Testis (tissue), 2 donors: ENCODE results near the gene TMEM132A.

Experiments used
- CTCF ChIP-seq, 3 experiments: fragments of 450-650 bp in 2 of 3; fragments of 200-600 bp in 1 of 3; sonication (generic) in 1 of 3; IDR thresholded peaks; one replicate each; pipeline ENCODE4 v1.5.1; 2016 to 2019; ENCODE audit warnings: antibody characterized with exemption in 3 of 3, mild to moderate bottlenecking in 2 of 3, moderate library complexity in 1 of 3
- POLR2A ChIP-seq: fragments of 450-650 bp; IDR thresholded peaks from one replicate; pipeline ENCODE4 v1.6.1; 2017; ENCODE audit warnings: antibody characterized with exemption, mild to moderate bottlenecking, moderate library complexity

- TF ChIP-seq POLR2A (no peak), CTCF (IDR thresholded peaks at IDR 0.05) (no peak)
Measured at GRCh38 chr11:60914633-60915247, 9.5 kb upstream of the TMEM132A start.
